Prostate gland (tissue), 2 donors: ENCODE data around the gene SLC1A1.
"Not testable (repeated sequence)": the region's sequence is repeated elsewhere in the genome, so short reads cannot be mapped to it uniquely, and the experiment has no call there.

Source experiments
- POLR2AphosphoS5 ChIP-seq: sonication (generic); formaldehyde crosslinking; IDR thresholded peaks from one replicate; pipeline ENCODE4 v1.6.1; 2017; ENCODE audit warnings: antibody characterized with exemption
- TF ChIP-seq, protein P1 (sequence below), 4 experiments: fragments of 200-600 bp in 2 of 4; fragments of 450-650 bp in 2 of 4; sonication (generic) in 2 of 4; IDR thresholded peaks; 1 replicate in 3 of 4; 2 replicates in 1 of 4; pipeline ENCODE4 v1.5.1; 2016 to 2019; ENCODE audit warnings: antibody characterized with exemption in 4 of 4, mild to moderate bottlenecking in 2 of 4, moderate library complexity in 2 of 4

GRCh38 chr9:4531355-4531754, 41.1 kb downstream of the SLC1A1 start:
- TF ChIP-seq, protein P1, sequence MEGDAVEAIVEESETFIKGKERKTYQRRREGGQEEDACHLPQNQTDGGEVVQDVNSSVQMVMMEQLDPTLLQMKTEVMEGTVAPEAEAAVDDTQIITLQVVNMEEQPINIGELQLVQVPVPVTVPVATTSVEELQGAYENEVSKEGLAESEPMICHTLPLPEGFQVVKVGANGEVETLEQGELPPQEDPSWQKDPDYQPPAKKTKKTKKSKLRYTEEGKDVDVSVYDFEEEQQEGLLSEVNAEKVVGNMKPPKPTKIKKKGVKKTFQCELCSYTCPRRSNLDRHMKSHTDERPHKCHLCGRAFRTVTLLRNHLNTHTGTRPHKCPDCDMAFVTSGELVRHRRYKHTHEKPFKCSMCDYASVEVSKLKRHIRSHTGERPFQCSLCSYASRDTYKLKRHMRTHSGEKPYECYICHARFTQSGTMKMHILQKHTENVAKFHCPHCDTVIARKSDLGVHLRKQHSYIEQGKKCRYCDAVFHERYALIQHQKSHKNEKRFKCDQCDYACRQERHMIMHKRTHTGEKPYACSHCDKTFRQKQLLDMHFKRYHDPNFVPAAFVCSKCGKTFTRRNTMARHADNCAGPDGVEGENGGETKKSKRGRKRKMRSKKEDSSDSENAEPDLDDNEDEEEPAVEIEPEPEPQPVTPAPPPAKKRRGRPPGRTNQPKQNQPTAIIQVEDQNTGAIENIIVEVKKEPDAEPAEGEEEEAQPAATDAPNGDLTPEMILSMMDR (IDR thresholded peaks at IDR 0.05), result not testable (repeated sequence)
- not testable (repeated sequence) for TF ChIP-seq POLR2AphosphoS5
